ENCODE results near the gene INAFM2.
A peak's percentile ranks its signal among the peaks of the same experiment; 100 is the strongest.

DNA sequence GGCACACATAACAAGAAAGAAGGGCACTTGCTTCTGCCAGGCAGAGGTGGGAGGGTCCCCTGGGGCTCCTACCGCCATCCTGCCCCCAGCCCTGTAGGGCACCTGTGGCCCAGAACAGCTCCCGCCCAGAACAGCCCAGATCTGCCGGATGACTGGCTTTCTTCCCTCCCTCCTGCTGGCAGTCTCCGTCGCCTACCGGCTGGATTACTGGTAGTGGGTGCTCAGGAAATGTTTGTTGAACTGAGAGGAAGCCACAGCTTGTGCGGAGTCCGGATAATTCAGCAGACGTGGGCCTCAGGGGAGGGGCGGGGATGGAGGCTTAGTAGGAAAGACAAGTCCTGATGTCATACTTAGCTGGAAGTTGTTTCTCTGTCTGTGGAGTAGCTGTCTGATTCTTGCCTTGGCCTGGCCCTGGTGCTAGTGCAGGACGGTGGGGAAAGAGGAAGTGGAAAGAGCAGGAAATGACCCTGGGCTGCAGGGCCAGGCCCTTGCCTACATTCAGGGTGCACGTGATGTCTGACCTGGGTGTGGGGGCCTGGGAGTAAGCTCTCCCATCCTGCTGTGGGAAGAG, 10.5 kb downstream of the INAFM2 start:
- peak; percentile 80 for TF ChIP-seq MYC (IDR thresholded peaks at IDR 0.05; ENCODE audit: low read depth, low read length)
- TF ChIP-seq POLR2A (IDR thresholded peaks at IDR 0.05; ENCODE audit: extremely low read depth, insufficient read length) = peak; percentile 33
